ENCODE measurements around the gene ZNF207.
"Not testable (repeated sequence)": the region's sequence is repeated elsewhere in the genome, so short reads cannot be mapped to it uniquely, and the experiment has no call there.

The ZNF207 gene

DNA sequence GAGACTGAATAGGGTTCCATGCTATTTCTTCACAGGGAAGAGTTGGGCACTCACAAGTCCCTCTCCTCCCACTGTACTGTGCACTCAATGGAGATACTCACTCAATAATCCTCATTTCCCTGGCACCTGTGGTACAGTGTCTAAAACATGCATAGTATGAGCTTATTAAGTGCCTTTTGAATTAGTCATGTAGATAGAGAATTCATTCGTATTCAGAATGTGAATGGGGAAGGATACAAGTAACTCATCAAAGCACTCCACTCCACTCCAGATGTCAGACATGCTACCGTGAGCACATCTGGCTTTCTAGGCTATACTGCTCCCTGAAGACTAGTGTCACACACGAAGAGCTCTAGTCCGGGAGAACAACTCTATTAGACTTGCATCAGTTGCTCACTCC, 14.3 kb upstream of the ZNF207 start:
- no peak for DNase-seq (ENCODE audit: low spot score)

DNA sequence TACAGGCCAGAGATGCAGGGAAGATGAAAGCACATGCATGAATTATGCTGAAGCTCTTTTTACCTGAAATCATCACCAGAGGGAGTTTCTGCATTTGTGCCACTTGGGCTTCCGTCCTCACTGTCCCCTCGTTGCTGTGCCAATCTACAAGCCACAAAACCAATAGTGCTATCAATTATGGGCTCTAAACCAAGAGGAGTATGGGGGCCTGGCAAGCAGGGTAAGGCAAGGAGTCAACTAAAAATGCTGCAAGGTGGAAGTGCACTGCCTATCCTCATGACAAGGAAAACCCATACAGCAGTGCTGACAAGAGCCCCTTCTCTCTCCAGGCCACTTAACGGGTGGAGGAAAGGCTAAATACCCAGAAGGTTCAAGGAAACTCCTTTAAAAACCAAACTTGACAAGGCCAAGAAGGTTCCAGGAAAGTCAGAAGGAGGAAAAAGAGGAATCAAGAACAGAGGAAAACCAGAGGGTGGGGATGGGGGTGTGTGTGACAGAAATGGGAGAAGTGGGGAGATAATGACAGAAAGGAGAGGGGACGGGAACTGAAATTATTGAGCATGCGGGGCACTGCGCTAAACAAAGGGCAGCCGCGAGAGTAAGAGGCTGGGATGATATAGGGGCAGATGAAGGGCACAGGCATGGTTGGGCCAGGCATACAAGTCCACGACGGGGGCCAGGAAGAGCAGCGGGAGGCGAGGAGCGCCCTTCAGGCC, 8.7 kb upstream of the ZNF207 start:
- no peak for DNase-seq (ENCODE audit: low spot score)

DNA sequence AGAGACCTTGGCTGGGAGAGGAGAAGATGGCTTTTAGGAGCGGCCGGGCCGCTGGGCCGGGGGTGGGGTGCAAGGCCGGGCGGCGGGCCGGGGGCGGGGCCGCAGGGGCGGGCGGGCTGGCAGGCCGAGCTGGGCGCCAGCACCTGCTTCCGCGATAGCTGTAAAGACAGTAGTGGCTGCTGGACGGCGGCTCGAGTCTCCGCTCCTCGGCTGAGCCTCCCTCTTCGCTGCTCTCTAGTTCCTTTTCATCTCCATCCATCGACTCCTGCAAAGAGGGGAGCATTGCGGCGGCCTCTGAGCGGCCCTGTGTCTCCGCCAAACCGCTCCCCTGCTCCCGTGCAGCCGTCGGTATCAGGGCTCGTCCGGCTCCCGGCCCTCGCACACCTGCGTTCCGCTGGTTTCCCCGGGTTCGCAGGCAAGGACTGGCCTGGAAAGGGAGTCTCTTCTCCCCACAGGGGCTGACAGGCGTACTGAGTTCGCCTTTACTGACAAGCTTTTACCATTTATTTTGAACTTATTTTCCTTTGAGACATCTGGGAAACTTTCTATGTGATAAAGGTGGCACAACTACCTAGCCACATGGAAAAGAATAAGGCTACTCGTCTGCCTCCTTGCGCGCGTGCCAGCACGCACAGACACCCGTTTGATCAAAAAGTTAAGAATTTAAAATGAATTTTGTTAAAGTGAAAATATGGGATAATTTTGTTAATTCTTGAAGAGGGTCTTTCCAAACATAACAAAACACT, 7.9 kb upstream of the ZNF207 start, which contains the start of gene C17orf75:
TSS of gene C17orf75 (minus strand) at position 317 of the 746 bp plus-strand sequence. CDS start at position 283, 34 bp downstream.
- peak; percentile 89 for DNase-seq (ENCODE audit: low spot score)

DNA sequence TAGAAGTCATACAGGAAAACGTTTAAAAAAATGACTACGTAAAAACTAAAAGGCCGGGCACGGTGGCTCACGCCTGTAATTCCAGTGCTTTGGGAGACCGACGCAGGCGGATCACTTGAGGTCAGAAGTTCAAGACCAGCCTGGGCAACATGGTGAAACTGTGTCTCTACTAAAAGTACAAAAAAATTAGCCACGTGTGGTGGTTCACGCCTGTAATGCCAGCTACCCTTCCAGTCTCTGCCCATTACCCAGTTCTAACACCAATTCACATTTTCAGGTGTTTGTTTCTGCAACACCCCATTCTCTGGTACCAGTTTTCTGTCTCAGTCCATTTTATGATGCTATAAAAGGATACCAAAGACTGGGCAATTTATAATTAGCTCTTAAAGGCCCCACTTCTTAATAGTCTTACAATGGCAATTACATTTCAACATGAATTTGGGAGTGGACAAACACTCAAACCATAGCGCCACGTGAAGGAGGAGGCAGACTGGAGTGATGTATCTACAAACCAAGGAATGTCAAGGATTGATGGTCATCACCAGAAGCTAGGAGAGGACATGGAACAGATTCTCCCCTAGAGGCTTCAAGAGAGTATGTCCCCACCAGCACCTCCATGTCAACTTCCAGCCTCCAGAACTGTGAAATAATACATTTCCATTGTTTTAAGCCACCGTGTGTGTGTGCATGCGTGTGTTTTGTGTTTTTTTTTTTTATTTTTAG, 7.2 kb upstream of the ZNF207 start:
- DNase-seq (ENCODE audit: low spot score), result no peak

DNA sequence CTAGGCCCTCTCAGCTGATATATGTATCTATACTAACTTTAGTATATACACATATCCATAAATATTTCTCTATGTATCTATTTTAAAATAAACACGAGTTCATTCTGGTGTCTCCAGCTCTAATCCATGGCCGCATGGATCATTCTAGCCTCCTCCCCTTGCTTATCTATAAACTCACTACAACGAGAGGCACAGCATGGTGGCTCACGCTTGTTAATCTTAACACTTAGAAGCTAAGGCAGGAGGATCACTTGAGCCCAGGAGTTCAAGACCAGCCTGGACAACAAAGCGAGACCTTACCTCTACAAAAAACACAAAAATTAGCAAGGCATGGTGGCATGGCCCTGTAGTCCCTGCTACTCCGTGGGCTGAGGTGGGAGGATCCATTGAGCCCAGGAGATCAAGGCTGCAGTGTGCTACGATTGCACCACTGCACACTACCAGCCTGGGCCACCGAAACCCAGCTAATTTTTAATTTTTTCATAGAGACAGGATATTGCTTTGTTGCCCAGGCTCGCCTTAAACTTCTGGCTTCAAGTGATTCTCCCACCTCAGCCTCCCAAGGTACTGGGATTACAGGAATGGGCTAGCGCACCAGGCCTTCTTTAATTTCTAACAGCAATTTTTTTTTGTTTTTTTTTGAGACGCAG, 3.9 kb upstream of the ZNF207 start:
- DNase-seq (ENCODE audit: low spot score), result no peak

DNA sequence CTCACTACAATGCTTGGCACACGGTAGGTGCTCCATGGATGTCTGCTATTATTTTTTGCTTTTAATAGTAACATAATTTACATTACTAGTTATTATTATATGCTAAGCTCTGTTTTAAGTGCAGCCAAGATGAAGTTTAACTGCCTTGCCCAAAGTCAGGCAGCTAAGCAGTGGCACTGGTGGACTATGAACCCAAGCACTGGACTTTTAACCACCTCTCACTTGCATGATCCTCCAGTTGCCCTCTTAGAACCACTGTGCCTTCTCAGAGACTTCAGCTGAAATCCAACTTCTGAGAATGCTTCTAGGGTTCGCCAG, 1.5 kb upstream of the ZNF207 start:
- DNase-seq (ENCODE audit: low spot score), result no peak

DNA sequence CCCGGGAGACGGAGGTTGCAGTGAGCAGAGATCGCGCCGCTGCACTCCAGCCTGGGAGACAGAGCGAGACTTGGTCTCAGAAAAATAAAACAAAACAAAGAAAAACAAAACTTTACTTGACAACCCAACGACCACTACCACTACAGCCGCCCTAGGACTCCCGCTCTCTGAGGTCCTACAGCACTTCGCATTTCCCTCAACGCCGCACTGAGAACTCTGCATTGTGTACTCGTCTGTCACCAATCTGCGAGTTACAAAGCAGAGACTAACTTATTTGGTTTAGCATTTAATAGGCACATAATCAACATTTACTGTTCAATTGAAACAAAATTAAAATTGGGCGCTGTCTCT, 479 bp upstream of the ZNF207 start:
- no peak for DNase-seq (ENCODE audit: low spot score)

DNA sequence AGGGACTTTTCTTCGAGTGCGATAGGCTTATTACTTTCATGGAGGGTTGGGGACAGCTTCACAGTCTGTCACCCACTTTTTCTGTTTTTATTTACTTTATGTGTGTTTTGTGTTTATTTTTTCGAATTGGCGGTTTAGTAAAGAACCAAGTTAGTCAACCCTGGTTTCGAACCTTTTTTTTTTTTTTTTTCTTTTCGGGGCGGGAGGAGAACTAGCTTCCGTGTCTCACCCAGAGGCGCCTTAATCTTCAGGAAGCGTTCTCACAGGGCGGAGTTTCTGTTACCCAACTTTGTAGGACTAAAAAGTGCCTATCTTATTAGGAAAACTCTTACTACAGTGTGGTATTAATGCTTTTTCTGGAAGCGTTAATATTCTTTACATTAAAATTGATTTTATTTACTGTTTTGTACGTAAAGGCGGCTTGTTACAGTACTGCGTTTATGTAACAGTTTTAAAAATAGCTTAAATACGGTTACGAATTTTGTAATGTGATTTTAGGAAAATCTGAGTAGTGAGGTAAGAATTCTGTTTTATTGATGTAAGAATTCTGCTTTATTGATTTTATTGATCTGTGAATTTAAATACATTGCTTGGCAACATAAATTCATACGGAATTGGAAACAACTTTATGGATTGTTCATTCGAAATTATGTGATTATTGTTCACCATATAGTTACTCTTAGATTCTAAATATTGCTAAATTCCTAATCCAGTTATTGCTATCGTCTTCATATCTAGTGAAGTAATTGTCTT, 885 bp downstream of the ZNF207 start:
- DNase-seq (ENCODE audit: low spot score), result no peak

DNA sequence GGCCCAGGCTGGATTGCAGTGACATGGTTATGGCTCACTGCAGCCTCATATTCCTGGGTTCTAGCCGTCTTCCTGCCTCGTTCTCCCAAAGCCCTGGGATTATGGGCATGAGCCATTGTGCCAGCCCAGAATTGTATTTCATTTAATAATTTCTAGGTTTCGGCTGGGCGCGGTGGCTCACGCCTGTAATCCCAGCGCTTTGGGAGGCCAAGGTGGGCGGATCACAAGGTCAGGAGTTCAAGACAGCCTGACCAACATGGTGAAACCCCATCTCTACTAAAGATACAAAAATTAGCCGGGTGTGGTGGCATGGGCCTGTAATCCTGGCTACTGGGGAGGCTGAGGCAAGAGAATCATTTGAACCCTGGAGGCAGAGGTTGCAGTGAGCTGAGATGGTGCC, 2.8 kb downstream of the ZNF207 start:
- not testable (repeated sequence) for DNase-seq (ENCODE audit: low spot score)

DNA sequence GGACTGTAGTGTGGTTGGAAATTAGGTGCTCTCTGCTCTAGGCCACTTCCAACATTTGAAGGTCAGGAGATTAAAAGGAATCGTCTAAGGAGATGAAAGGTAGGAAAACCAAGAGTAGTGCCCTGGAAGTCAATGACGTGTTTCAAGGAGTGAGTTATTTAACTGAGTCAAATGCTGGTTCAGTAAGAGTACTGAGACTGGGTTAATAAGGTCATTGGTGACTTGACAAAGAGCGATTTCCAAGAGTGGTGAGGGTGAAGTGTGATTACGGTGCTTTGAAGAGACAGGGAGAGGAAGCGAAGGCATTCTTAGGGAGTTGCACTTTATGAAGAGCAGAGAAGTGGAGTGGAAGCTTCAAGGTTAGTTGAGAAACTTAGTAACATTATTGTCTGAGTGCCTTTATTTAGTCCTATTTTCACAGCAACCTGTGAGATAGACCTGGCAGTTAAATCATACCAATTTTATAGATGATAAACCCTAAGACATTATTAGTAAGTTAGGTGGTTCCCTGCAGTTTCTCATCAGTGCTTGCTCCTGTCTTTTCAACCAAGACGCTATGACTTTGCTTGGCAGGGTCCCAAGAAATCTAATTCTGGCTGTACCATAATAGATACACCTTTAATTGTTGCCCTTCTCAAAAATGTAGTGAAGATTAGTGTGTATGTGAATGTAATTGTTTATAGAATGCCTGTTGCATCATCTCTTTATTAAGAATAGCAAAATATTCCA, 5.9 kb downstream of the ZNF207 start:
- no peak for DNase-seq (ENCODE audit: low spot score)

DNA sequence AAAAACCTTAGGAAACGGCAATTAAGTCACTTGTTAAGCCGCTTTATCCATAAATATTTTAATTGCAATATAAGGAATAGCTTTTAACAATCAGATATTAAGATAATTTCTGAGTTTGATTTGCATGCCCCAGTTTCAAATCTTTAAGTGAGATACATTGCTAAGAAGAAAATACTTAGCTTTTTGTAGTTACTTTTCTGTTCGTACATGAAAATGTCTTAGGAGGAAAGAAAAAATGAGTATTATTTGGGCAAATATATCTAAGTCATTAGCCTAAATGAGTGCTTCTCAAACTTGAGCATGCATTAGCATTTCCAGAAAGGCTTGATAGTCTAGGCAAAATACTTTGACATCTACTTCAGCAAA, 6.4 kb downstream of the ZNF207 start:
- no peak for DNase-seq (ENCODE audit: low spot score)

DNA sequence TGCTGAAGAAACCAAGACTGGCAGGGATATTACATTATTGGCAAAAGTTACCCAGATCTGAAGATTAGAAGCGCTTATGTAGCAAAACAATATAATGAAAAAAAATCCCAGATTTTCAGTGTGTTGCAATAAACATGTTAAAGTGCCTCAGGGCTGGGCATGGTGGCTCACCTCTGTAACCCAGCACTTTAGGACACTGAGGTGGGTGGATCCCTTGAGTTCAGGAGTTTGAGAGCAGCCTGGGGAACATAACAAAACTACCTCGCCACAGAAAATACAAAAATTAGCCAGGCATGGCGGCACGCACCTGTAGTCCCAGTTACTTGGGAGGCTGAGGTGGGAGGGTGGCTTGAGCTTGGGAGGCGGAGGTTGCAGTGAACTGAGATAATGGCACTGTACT, 6.8 kb downstream of the ZNF207 start:
- no peak for DNase-seq (ENCODE audit: low spot score)

DNA sequence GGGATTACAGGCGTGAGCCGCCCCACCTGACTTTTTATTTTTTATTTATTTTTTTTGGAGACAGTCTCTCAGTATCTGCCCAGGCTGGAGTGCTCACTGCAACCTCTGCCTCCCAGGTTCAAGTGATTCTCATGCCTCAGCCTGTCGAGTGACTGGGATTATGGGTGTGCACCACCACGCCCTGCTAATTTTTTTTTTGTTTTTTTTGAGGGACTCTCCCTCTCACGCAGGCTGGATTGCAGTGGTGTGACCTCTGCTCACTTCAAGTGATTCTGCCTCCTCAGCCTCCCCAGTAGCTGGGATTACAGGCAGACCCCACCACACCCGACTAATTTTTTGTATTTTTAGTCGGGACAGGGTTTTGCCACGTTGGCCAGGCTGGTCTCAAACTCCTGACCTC, 7.7 kb downstream of the ZNF207 start:
- no peak for DNase-seq (ENCODE audit: low spot score)

DNA sequence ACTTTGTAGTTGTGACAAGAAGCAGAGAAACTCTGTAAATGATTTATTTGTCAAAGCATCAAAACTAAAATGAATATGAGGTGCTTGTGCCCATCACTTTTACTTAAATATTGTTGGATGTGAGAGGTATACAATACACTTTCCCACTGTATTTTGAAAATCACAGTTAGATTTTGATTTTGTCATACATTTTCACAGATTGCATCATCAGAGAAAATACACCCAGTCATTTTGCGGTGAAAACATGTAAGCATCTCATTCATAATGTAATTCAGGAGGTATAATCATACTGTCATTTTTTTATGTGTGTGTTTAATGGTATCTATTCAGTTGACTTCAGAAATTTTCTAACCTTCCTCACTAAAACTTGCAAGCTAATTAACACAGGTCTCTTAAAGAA, 11.3 kb downstream of the ZNF207 start:
- DNase-seq (ENCODE audit: low spot score), result no peak

DNA sequence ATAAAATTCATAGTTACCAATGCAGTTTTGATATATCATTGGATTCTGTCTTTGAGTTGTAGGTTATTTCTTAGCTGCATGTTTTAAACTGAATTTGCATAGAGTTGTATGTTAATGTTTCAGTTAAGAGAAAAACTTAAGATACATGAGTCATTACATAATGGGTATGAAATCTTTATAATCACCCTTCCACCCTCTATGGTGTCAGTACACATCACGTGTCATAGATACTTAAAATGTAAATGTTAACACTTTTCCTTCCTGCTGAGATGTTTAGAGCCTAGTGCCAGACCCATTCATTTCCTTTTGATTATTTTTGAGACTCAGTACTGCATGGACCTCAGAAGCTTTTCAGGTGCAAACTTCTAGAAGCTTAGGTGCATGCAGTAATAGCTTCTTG, 20.5 kb downstream of the ZNF207 start:
- no peak for DNase-seq (ENCODE audit: low spot score)

DNA sequence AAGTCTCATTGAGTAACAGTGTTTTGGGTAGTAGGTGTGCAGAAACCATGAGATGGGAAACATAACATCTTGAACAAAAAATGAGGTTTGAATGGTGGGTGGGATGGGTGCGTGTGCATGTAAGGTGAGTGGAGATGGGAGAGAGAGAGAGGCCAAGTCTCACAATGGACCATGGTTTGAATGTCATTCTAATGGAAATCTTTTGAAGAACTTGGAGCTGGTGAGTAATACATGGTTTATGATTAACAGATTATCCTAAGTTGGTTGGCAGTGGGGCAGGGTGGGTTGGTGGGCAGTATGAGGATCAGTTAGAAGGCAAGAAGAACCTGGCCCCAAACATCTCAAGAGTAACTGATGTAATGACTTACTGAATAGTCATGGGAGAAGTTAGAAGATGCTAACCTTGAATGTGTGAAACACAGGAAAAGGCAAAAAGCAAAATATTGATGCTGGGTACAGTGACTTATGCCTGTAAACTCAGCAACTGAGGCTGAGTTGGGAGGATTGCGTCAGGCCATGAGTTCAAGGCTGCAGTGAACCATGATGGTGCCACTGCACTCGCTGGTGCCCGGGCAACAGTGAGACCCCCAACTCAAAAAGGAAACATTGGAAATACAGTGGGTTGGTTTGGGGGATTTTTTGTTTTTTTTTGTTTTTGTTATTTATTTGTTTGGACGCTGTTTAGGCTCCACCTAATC, 32.7 kb downstream of the ZNF207 start:
- no peak for DNase-seq (ENCODE audit: low spot score)

DNA sequence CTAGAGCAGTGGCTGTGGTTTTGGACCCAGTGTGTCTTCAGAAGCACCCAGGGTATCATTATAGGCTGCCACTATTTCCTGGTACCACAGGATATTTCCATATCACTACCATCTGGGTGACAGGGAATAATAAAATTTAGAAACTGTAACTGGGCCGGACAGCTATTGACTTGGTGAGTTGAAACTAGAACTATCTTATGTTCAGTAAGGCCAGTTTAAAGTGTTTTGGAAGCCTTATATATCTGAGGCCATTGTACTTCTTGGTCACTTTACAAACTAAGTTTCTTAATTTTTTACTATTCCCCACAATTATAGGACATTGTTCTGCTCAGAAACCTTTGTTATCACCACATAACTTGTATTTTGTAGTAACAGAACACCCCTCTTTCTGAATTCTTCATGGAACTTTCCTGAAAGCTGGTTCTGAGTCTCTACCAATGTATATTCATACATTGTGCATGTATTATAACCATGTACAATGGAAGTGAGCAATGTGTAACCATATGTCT, 34.0 kb downstream of the ZNF207 start:
- no peak for DNase-seq (ENCODE audit: low spot score)

DNA sequence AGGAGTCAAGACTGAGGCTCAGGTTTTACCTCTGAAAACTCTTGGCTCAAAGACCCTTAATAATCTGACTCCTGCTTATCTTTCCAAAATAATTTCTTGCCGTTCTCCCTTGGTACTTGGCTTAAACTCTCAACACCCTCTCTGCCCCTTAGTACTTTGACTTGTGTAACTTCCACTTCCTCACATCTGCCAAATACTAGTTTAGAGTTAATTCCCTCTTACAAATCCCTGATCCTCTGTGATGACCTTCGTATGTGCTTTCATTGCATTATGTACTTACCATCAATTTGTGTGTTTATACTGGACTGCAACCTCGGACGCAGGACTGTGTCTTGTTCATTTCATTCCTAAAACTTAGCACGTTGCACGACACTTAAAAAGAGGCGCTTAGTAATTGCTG, 35.2 kb downstream of the ZNF207 start:
- DNase-seq (ENCODE audit: low spot score), result no peak

DNA sequence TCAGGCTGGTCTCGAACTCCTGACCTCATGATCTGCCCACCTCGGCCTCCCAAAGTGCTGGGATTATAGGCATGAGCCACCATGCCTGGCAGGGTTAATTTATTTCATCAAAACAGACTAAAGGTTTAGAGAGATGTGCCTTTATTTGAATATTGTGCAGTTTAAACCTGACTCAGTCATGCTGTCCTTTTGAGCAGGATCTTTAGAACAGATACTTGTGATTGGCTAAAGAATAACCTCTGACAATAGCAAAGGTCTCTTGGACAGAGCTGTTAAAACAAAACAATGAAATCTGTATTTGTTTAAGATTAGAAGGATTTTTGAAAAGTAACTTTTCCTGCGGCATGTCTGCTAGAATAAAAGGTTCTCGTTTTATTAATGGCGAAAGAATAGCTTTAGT, 36.0 kb downstream of the ZNF207 start:
- no peak for DNase-seq (ENCODE audit: low spot score)

DNA sequence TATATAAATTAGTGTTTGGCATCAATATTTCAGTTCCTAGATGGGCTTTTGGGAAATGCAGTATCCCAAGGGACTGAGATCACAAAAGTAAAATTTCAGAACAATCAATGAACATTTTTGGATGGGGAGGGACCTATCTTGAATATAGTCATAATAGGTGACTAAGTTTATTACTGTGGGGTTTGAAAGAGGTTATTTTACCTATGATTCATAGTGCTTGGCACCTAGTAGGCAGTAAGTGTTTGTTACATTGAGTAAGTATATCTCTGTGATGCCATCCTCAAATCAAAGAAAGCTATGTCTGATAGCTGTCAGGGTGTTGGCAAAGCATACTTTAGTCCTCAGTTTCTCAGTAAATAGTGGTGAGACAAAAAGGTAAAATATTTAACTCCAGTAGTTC, 36.9 kb downstream of the ZNF207 start:
- no peak for DNase-seq (ENCODE audit: low spot score)

DNA sequence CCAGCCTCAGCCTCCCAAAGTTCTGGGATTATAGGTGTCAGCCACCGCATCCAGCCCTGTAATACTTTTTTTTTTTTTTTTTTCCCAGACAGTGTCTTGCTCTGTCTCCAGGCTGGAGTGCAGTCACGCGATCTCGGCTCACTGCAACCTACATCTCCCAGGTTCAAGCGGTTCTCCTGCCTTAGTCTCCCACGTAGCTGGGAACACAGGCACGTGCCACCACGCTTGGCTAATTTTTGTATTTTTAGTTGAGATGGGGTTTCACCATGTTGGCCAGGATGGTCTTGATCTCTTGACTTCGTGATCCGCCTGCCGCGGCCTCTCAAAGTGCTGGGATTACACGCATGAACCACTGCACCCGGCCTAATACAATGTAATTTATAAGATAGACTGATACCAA, 38.2 kb downstream of the ZNF207 start:
- not testable (repeated sequence) for DNase-seq (ENCODE audit: low spot score)
